Trophoblast cell (in vitro differentiated cells and primary cell): ENCODE results near the gene NFIC.

Experiments used
- DNase-seq, 2 donors: peaks; one replicate each; pipeline ENCODE4 v3.0.0-alpha.2; 2016
- H2AFZ ChIP-seq: 2 replicates; pipeline ENCODE4 v1.6.1; 2013; ENCODE audit warnings: low read length, moderate library complexity, mild to moderate bottlenecking; ENCODE audit not compliant: insufficient read depth, poor library complexity
- H2AK5ac ChIP-seq: 2 replicates; pipeline ENCODE4 v1.6.1; 2013; ENCODE audit warnings: mild to moderate bottlenecking, low read length
- H2BK120ac ChIP-seq: 2 replicates; pipeline ENCODE4 v1.6.1; 2013; ENCODE audit warnings: low read length, mild to moderate bottlenecking, moderate library complexity; ENCODE audit not compliant: insufficient read depth, poor library complexity
- H2BK12ac ChIP-seq: 2 replicates; pipeline ENCODE4 v1.6.1; 2013; ENCODE audit warnings: mild to moderate bottlenecking, low read length, moderate library complexity
- H2BK5ac ChIP-seq: 2 replicates; pipeline ENCODE4 v1.6.1; 2013; ENCODE audit warnings: low read length, low read depth, moderate library complexity, mild to moderate bottlenecking; ENCODE audit not compliant: poor library complexity
- H3K14ac ChIP-seq: 2 replicates; pipeline ENCODE4 v1.6.1; 2013; ENCODE audit warnings: mild to moderate bottlenecking, low read length
- H3K18ac ChIP-seq: 2 replicates; pipeline ENCODE4 v1.6.1; 2013; ENCODE audit warnings: mild to moderate bottlenecking, low read length
- H3K23ac ChIP-seq: 2 replicates; pipeline ENCODE4 v1.6.1; 2013; ENCODE audit warnings: low read length
- H3K27ac ChIP-seq: 2 replicates; pipeline ENCODE4 v1.5.1; 2013; ENCODE audit warnings: low read depth, mild to moderate bottlenecking, inconsistent platforms, low read length, moderate library complexity
- H3K27me3 ChIP-seq: 2 replicates; pipeline ENCODE4 v1.6.1; 2013; ENCODE audit warnings: inconsistent platforms, mild to moderate bottlenecking, low read length, moderate library complexity; ENCODE audit not compliant: insufficient read depth
- H3K36me3 ChIP-seq, 2 experiments: 1 replicate in 1 of 2; 2 replicates in 1 of 2; pipeline ENCODE4 v1.6.1; 2013; ENCODE audit warnings: low read length in 2 of 2, mild to moderate bottlenecking in 2 of 2, moderate library complexity in 1 of 2; ENCODE audit not compliant: insufficient read depth in 2 of 2, control insufficient read depth in 1 of 2
- H3K4ac ChIP-seq: 2 replicates; pipeline ENCODE4 v1.6.1; 2013; ENCODE audit warnings: low read depth, mild to moderate bottlenecking, low read length, moderate library complexity
- H3K4me1 ChIP-seq, 2 experiments: 1 replicate in 1 of 2; 2 replicates in 1 of 2; pipeline ENCODE4 v1.6.1; 2013; ENCODE audit warnings: low read length in 2 of 2, mild to moderate bottlenecking in 2 of 2, moderate library complexity in 1 of 2; ENCODE audit not compliant: insufficient read depth in 2 of 2, control insufficient read depth in 1 of 2
- H3K4me2 ChIP-seq: 2 replicates; pipeline ENCODE4 v1.6.1; 2013; ENCODE audit warnings: inconsistent platforms, mild to moderate bottlenecking, low read length, moderate library complexity
- H3K4me3 ChIP-seq: 2 replicates; pipeline ENCODE4 v1.5.1; 2013; ENCODE audit warnings: mild to moderate bottlenecking, low read depth, low read length, inconsistent platforms
- H3K79me1 ChIP-seq: one replicate; pipeline ENCODE4 v1.6.1; 2013; ENCODE audit warnings: low read length
- H3K79me2 ChIP-seq: 2 replicates; pipeline ENCODE4 v1.6.1; 2013; ENCODE audit warnings: low read length, mild to moderate bottlenecking; ENCODE audit not compliant: control insufficient read depth, insufficient read depth, poor library complexity
- H3K9ac ChIP-seq: 2 replicates; pipeline ENCODE4 v1.6.1; 2013; ENCODE audit warnings: mild to moderate bottlenecking, low read length
- H3K9me3 ChIP-seq: 2 replicates; pipeline ENCODE4 v1.6.1; 2013; ENCODE audit warnings: low read depth, mild to moderate bottlenecking, control low read depth, inconsistent platforms, low read length; ENCODE audit not compliant: insufficient read depth
- H4K12ac ChIP-seq: 2 replicates; pipeline ENCODE4 v1.6.1; 2013; ENCODE audit warnings: low read depth, mild to moderate bottlenecking, low read length, moderate library complexity
- H4K8ac ChIP-seq: 2 replicates; pipeline ENCODE4 v1.6.1; 2013; ENCODE audit warnings: low read depth, mild to moderate bottlenecking, low read length, moderate library complexity
- H4K91ac ChIP-seq: one replicate; pipeline ENCODE4 v1.6.1; 2013; ENCODE audit warnings: low read depth, mild to moderate bottlenecking, low read length, moderate library complexity
- WGBS: extraction: QIAGEN DNeasy Blood & Tissue Kit; methylation state at CpG from one replicate; pipeline ENCODE4 v1.1.7; 2013; ENCODE audit warnings: missing lambda C conversion rate; ENCODE audit not compliant: insufficient read length, insufficient coverage; ENCODE audit errors: extremely low coverage; 5-methylcytosine and 5-hydroxymethylcytosine counted together

NFIC gene

DNA sequence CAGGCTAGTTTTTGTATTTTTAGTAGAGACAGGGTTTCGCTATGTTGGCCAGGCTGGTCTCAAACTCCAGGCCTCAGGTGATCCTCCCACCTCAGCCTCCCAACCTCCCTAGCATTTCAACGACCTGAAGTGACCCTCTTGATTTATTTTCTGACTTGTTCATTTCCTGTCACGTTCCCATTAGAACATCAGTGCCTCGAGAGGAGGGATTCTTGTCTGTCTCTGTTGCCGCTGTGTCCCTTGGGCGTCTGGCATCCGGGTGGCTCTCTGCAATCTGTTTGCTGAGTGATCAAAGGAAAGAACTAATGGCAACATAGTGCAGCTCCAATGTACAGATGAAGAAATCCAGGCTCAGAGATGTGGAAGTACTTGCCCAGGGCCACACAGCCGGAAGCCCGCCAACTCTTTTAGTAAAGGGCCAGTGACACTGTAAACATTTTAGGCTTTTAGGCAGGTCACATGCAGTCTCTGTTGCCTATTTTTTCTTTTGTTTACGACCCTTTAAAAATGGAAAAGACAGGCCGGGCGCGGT is 47.5 kb downstream of the NFIC start:
- Histone ChIP-seq H2BK5ac (no peak overlapping the region), H3K14ac (no peak overlapping the region), H3K4me2 (no peak overlapping the region), H3K4ac (no peak overlapping the region), H3K9me3 (no peaks in the 10 kb centered on the region), H3K36me3 (no peaks in the 10 kb centered on the region), H2BK120ac (no peak overlapping the region), H3K79me1 (no peaks in the 10 kb centered on the region), H4K12ac (no peak overlapping the region), H3K27ac (no peak overlapping the region), H2AK5ac (no peak overlapping the region), H3K4me1 (no peaks in the 10 kb centered on the region), H3K27me3 (no peaks in the 10 kb centered on the region), H3K4me3 (no peak overlapping the region), H3K18ac (no peak overlapping the region), H4K8ac (no peak overlapping the region), H3K9ac (no peak overlapping the region), H3K79me2 (no peaks in the 10 kb centered on the region), H2BK12ac (no peak overlapping the region), H3K23ac (no peak overlapping the region), H4K91ac (no peak overlapping the region), H2AFZ (no peak overlapping the region)
- WGBS, result no CpG with 5 or more reads among the region's 13 CpGs
- DNase-seq, result no peak

DNA sequence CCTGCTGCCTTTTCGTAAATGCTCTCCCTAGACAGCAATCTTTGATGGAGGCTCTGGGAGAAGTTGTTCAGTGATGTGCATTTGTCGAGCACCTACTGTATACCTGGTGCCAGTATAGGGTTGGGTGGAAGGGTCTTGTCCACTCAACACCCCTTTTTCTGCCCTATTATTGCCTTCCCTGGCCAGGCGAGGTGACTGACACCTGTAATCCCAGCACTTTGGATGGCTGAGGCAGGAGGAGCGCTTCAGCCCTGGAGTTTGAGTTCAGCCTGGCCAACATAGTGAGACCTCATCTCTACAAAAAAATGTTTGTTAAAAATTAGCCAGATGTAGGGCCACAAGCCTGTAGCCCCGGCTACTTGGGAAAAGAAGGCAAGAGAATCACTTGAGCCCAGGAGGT is 49.3 kb downstream of the NFIC start:
- Histone ChIP-seq H3K27me3 (no peaks in the 10 kb centered on the region), H3K79me2 (no peaks in the 10 kb centered on the region), H3K4me3 (no peak overlapping the region), H2BK120ac (no peak overlapping the region), H4K8ac (no peak overlapping the region), H3K4me1 (no peaks in the 10 kb centered on the region), H2AFZ (no peak overlapping the region), H3K27ac (no peak overlapping the region), H4K91ac (no peak overlapping the region), H3K14ac (no peak overlapping the region), H3K9ac (no peak overlapping the region), H3K23ac (no peak overlapping the region), H3K79me1 (no peaks in the 10 kb centered on the region), H2BK5ac (no peak overlapping the region), H3K4me2 (no peak overlapping the region), H4K12ac (no peak overlapping the region), H3K9me3 (no peaks in the 10 kb centered on the region), H2AK5ac (no peak overlapping the region), H3K4ac (no peak overlapping the region), H2BK12ac (no peak overlapping the region), H3K18ac (no peak overlapping the region), H3K36me3 (no peaks in the 10 kb centered on the region)
- DNase-seq, result no peak
- WGBS, result no CpG with 5 or more reads among the region's 5 CpGs

DNA sequence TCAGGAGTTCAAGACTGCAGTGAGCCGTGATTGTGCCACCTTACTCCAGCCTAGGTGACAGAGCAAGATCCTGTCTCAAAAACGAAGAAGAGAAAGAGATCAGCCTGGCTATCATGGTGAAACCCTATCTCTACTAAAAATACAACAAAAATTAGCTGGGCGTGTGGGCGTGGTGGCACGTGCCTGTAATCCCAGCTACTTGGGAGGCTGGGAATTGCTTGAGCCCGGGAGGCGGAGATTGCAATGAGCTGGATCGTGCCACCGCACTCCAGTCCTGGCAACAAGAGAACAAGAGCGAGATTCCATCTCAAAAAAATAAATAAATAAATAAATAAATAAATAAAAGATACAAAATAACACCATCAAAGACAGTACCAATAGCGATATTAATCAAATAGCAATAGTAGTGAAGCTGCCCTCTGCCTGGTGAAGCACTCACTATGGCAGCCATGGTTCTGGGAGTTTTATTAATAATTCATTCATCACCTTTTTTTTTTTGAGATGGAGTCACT is 53.9 kb downstream of the NFIC start:
- Histone ChIP-seq H3K27ac (no peak overlapping the region), H2BK12ac (no peak overlapping the region), H3K79me1 (no peaks in the 10 kb centered on the region), H3K18ac (no peak overlapping the region), H2AFZ (no peak overlapping the region), H4K8ac (no peak overlapping the region), H2AK5ac (no peak overlapping the region), H3K4me3 (no peak overlapping the region), H3K4me1 (no peaks in the 10 kb centered on the region), H3K4me2 (no peak overlapping the region), H3K79me2 (no peaks in the 10 kb centered on the region), H3K23ac (no peak overlapping the region), H3K14ac (no peak overlapping the region), H3K9ac (no peak overlapping the region), H4K91ac (no peak overlapping the region), H2BK5ac (no peak overlapping the region), H3K4ac (no peak overlapping the region), H3K36me3 (no peaks in the 10 kb centered on the region), H2BK120ac (no peak overlapping the region), H4K12ac (no peak overlapping the region), H3K27me3 (no peaks in the 10 kb centered on the region), H3K9me3 (no peaks in the 10 kb centered on the region)
- no peak for DNase-seq
- WGBS, result no CpG with 5 or more reads among the region's 11 CpGs

GRCh38 chr19:3420909-3421619 is 54.7 kb downstream of the NFIC start:
- no peak overlapping the region for H3K14ac ChIP-seq
- no peaks in the 10 kb centered on the region for H3K79me1 ChIP-seq
- H3K4me2 ChIP-seq, result no peak overlapping the region
- H3K79me2 ChIP-seq, result no peaks in the 10 kb centered on the region
- no peak overlapping the region for H3K18ac ChIP-seq
- H4K91ac ChIP-seq, result no peak overlapping the region
- H2BK5ac ChIP-seq, result no peak overlapping the region
- H3K27ac ChIP-seq, result no peak overlapping the region
- no peak overlapping the region for H3K9ac ChIP-seq
- no peak overlapping the region for H4K8ac ChIP-seq
- no peak overlapping the region for H3K4ac ChIP-seq
- H2BK12ac ChIP-seq, result no peak overlapping the region
- no peak for DNase-seq
- WGBS, result no CpG with 5 or more reads among the region's 33 CpGs
- H4K12ac ChIP-seq, result no peak overlapping the region
- H3K9me3 ChIP-seq, result no peaks in the 10 kb centered on the region
- H3K4me3 ChIP-seq, result no peak overlapping the region
- no peak overlapping the region for H2BK120ac ChIP-seq
- H3K36me3 ChIP-seq, result no peaks in the 10 kb centered on the region
- H3K4me1 ChIP-seq, result no peaks in the 10 kb centered on the region
- H3K23ac ChIP-seq, result no peak overlapping the region
- no peaks in the 10 kb centered on the region for H3K27me3 ChIP-seq
- no peak overlapping the region for H2AK5ac ChIP-seq
- H2AFZ ChIP-seq, result no peak overlapping the region
